HepG2 (cell line): Measurements from ENCODE around the gene OTULINL. TPM values are rescaled to one million over a fixed set of nuclear protein-coding genes. Genes with fewer than 3 reads are reported as not detected.

ENCODE experiments used
- BORCS8-MEF2B ChIP-seq: sonication (generic); formaldehyde crosslinking; IDR thresholded peaks from 2 replicates; pipeline ENCODE4 v1.8.0; 2022; ENCODE audit warnings: mild to moderate bottlenecking, missing genetic modification reagents
- CEBPZ ChIP-seq: IDR thresholded peaks from 2 replicates; pipeline ENCODE4 v1.6.1; 2012; ENCODE audit warnings: low read length, improper control_type of control experiment
- GATAD2A ChIP-seq: IDR thresholded peaks from 2 replicates; pipeline ENCODE4 v1.6.1; 2016
- HOXA3 ChIP-seq: sonication (generic); formaldehyde crosslinking; IDR thresholded peaks from 2 replicates; pipeline ENCODE4 v1.5.0; 2020; ENCODE audit warnings: missing genetic modification reagents
- JDP2 ChIP-seq: sonication (generic); formaldehyde crosslinking; IDR thresholded peaks from 2 replicates; pipeline ENCODE4 v1.8.1; 2022; ENCODE audit warnings: missing genetic modification reagents, borderline replicate concordance
- MATR3 ChIP-seq: sonication (generic); formaldehyde crosslinking; IDR thresholded peaks from 2 replicates; pipeline ENCODE4 v1.4.0; 2020; ENCODE audit warnings: missing genetic modification reagents
- MEF2D ChIP-seq: sonication (generic); formaldehyde crosslinking; IDR thresholded peaks from 2 replicates; pipeline ENCODE4 v1.5.1; 2020; ENCODE audit warnings: mild to moderate bottlenecking, missing genetic modification reagents
- MTA3 ChIP-seq: sonication (generic); formaldehyde crosslinking; IDR thresholded peaks from 2 replicates; pipeline ENCODE4 v1.4.0; 2020; ENCODE audit warnings: missing genetic modification reagents
- NFATC3 ChIP-seq: sonication (generic); formaldehyde crosslinking; IDR thresholded peaks from 2 replicates; pipeline ENCODE4 v1.5.1; 2020; ENCODE audit warnings: mild to moderate bottlenecking, missing genetic modification reagents
- NR2C2 ChIP-seq: sonication (generic); formaldehyde crosslinking; IDR thresholded peaks from 2 replicates; pipeline ENCODE4 v1.4.0; 2020; ENCODE audit warnings: missing genetic modification reagents, mild to moderate bottlenecking, moderate library complexity, borderline replicate concordance
- RELA ChIP-seq: sonication (generic); formaldehyde crosslinking; IDR thresholded peaks from 2 replicates; pipeline ENCODE4 v1.4.0; 2020; ENCODE audit warnings: missing genetic modification reagents
- RFXANK ChIP-seq: IDR thresholded peaks from 2 replicates; pipeline ENCODE4 v1.6.1; 2016
- SRSF9 ChIP-seq: fragments of 200-400 bp; formaldehyde crosslinking; IDR thresholded peaks from 2 replicates; pipeline ENCODE4 v1.6.1; 2018; ENCODE audit warnings: borderline replicate concordance, mild to moderate bottlenecking, low read depth, low read length; ENCODE audit not compliant: insufficient read depth, poor library complexity, severe bottlenecking
- TFDP1 ChIP-seq: IDR thresholded peaks from 2 replicates; pipeline ENCODE4 v1.6.1; 2016; ENCODE audit warnings: missing compliant biosample characterization, missing genetic modification reagents, borderline replicate concordance
- ZNF24 ChIP-seq: fragments of 450-650 bp; IDR thresholded peaks from 2 replicates; pipeline ENCODE4 v1.6.1; 2017; ENCODE audit warnings: antibody characterized with exemption, mild to moderate bottlenecking
- ZNF747 ChIP-seq: sonication (generic); formaldehyde crosslinking; IDR thresholded peaks from 2 replicates; pipeline ENCODE4 v1.8.1; 2023; ENCODE audit warnings: missing genetic modification reagents, mild to moderate bottlenecking, borderline replicate concordance
- ZUFSP ChIP-seq: sonication (generic); formaldehyde crosslinking; IDR thresholded peaks from 2 replicates; pipeline ENCODE4 v1.9.0; 2021; ENCODE audit warnings: missing genetic modification reagents, mild to moderate bottlenecking, borderline replicate concordance
- polyA plus RNA-seq, 8 experiments: library from polyadenylated mRNA; depleted of rRNA in 3 of 8; stranded (reverse) in 7 of 8; unstranded in 1 of 8; fragments of >200 nt; fragmentation: Illumina TruSeq in 4 of 8; extraction: Trizol in 4 of 8; gene quantifications; 2 replicates each; pipeline versions ENCODE4 v1.2.1 to v1.2.3, GENCODE V29; 2011 to 2016; ENCODE audit warnings: low read depth in 4 of 8, missing spikeins in 1 of 8, mixed read lengths in 1 of 8; ENCODE audit not compliant: insufficient read depth in 1 of 8
- total RNA-seq, 5 experiments: library from RNA; depleted of rRNA; stranded (reverse); fragments of >200 nt; fragmentation: Illumina TruSeq; extraction: Trizol; gene quantifications; 2 replicates each; pipeline ENCODE4 v1.2.3, GENCODE V29; 2016; ENCODE audit warnings: low read depth in 1 of 5
- TF ChIP-seq, protein P1 (sequence below): sonication (generic); formaldehyde crosslinking; IDR thresholded peaks from 2 replicates; pipeline ENCODE4 v1.9.0; 2021; ENCODE audit warnings: missing genetic modification reagents, mild to moderate bottlenecking, borderline replicate concordance
- TF ChIP-seq, protein P2 (sequence below): IDR thresholded peaks from 2 replicates; pipeline ENCODE4 v1.6.1; 2016
- TF ChIP-seq, protein P3 (sequence below): sonication (generic); formaldehyde crosslinking; IDR thresholded peaks from 2 replicates; pipeline ENCODE4 v1.8.0; 2022; ENCODE audit warnings: missing genetic modification reagents, mild to moderate bottlenecking, moderate library complexity, borderline replicate concordance

The OTULINL gene
- total and polyA plus RNA-seq, 2 of the 13 experiments (the other 11 are each of a cell fraction or from before 2014, with no cell fraction given), result 0.04 to 0.40 TPM

- TF ChIP-seq, protein P1, sequence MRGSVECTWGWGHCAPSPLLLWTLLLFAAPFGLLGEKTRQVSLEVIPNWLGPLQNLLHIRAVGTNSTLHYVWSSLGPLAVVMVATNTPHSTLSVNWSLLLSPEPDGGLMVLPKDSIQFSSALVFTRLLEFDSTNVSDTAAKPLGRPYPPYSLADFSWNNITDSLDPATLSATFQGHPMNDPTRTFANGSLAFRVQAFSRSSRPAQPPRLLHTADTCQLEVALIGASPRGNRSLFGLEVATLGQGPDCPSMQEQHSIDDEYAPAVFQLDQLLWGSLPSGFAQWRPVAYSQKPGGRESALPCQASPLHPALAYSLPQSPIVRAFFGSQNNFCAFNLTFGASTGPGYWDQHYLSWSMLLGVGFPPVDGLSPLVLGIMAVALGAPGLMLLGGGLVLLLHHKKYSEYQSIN (CRISPR knock-in tag), result no peak
- TF ChIP-seq RFXANK (CRISPR knock-in tag), result no peak
- TF ChIP-seq GATAD2A, result peak; percentile 84
- TF ChIP-seq, protein P2, sequence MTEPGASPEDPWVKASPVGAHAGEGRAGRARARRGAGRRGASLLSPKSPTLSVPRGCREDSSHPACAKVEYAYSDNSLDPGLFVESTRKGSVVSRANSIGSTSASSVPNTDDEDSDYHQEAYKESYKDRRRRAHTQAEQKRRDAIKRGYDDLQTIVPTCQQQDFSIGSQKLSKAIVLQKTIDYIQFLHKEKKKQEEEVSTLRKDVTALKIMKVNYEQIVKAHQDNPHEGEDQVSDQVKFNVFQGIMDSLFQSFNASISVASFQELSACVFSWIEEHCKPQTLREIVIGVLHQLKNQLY (CRISPR knock-in tag), result peak; percentile 79
- TF ChIP-seq TFDP1 (CRISPR knock-in tag), result no peak
- no peak for TF ChIP-seq RELA (CRISPR knock-in tag)
- no peak for TF ChIP-seq BORCS8-MEF2B (CRISPR knock-in tag)
- TF ChIP-seq MTA3 (CRISPR knock-in tag), result no peak
- TF ChIP-seq NR2C2 (CRISPR knock-in tag), result no peak; the same call in 1 of the 2 replicates
- TF ChIP-seq NFATC3 (CRISPR knock-in tag), result no peak
- no peak for TF ChIP-seq MATR3 (CRISPR knock-in tag)
- TF ChIP-seq SRSF9, result no peak
- TF ChIP-seq ZUFSP (CRISPR knock-in tag), result no peak
- TF ChIP-seq CEBPZ, result no peak
- TF ChIP-seq HOXA3 (CRISPR knock-in tag), result peak; percentile 35; the same call in 1 of the 2 replicates
- no peak for TF ChIP-seq MEF2D
- peak; percentile 97 for TF ChIP-seq ZNF24
- no peak for TF ChIP-seq JDP2 (CRISPR knock-in tag)
- no peak for TF ChIP-seq ZNF747 (CRISPR knock-in tag)
- TF ChIP-seq, protein P3, sequence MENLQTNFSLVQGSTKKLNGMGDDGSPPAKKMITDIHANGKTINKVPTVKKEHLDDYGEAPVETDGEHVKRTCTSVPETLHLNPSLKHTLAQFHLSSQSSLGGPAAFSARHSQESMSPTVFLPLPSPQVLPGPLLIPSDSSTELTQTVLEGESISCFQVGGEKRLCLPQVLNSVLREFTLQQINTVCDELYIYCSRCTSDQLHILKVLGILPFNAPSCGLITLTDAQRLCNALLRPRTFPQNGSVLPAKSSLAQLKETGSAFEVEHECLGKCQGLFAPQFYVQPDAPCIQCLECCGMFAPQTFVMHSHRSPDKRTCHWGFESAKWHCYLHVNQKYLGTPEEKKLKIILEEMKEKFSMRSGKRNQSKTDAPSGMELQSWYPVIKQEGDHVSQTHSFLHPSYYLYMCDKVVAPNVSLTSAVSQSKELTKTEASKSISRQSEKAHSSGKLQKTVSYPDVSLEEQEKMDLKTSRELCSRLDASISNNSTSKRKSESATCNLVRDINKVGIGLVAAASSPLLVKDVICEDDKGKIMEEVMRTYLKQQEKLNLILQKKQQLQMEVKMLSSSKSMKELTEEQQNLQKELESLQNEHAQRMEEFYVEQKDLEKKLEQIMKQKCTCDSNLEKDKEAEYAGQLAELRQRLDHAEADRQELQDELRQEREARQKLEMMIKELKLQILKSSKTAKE, result peak; percentile 78
Observed at GRCh38 chr5:14569948-14570691, 11.5 kb upstream of the OTULINL start (continued).
